HG03066 (cell line): Measurements from ENCODE around the gene HRH4.

Source experiments
- ATAC-seq: cut with Tn5 transposase; IDR thresholded peaks from one replicate; pipeline ENCODE4 v1.9.1; 2021; ENCODE audit warnings: low read depth; ENCODE audit not compliant: unreplicated experiment

Gene HRH4, protein sequence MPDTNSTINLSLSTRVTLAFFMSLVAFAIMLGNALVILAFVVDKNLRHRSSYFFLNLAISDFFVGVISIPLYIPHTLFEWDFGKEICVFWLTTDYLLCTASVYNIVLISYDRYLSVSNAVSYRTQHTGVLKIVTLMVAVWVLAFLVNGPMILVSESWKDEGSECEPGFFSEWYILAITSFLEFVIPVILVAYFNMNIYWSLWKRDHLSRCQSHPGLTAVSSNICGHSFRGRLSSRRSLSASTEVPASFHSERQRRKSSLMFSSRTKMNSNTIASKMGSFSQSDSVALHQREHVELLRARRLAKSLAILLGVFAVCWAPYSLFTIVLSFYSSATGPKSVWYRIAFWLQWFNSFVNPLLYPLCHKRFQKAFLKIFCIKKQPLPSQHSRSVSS

DNA sequence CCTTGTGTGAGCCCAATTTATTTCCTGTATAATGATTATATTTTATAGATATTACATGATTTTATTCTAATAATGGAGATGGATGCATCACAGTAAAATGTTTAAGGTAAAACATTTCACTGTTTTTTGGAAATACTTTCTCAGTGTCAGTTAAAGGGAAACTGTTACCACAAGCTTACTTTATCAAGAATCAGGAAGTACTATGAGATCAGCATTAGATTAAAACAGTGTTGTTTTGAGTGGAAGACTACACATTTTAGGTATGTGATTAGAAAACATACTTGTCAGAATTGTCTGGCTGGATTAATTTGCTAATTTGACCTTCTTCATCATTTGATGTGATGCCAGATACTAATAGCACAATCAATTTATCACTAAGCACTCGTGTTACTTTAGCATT lies at the start of gene HRH4:
HRH4 (plus strand) TSS at position 250 of the 400 bp plus-strand sequence; CDS start at position 342, 92 bp downstream.
- no peak for ATAC-seq

DNA sequence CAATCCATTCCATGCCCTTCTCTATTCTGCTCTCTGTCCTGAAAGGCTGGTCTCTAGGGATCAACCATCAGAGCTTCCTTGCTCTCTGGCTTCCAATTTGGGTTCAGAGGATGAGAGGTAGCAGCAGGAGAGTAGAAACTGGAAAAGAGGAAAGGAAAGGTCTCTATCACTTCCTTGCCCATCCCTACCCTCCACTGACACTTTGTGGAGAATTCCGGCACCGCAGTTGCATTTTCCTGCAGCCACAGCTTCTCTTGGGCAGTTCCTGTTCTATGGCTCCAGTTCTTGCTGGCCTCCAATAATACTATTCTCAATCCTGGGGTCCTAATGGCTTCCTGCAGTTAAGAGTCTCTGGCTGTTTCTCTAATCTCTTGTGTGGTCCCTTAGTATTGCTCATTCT lies 47.3 kb upstream of the HRH4 start:
- ATAC-seq: no peak

DNA sequence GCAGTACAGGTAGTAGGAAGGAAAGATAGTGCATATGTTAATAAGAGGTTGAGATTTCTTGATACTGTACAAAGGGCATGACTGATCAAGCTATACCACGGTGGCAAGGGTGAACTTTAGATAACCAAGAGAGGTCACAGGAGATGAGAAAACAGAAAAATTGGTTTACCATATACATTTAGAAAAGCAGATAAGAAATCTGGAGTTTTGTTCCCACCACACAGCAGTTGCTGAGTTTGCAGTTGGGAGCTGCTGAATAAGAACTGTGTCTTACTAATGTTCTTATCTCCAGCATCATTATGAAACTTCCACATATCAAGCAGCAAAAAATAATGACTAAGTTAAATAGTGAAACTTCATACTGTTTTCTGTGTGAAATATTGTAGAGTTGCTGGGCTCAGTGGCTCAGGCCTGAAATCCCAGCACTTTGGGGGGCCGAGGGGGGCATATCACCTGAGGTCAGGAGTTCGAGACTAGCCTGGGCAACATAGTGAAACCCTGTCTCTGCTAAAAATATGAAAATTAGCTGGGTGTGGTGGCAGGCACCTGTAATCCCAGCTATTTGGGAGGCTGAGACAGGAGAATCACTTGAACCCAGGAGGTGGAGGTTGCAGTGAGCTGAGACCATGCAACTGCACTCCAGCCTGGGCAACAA lies 46.0 kb upstream of the HRH4 start:
- no peak for ATAC-seq

DNA sequence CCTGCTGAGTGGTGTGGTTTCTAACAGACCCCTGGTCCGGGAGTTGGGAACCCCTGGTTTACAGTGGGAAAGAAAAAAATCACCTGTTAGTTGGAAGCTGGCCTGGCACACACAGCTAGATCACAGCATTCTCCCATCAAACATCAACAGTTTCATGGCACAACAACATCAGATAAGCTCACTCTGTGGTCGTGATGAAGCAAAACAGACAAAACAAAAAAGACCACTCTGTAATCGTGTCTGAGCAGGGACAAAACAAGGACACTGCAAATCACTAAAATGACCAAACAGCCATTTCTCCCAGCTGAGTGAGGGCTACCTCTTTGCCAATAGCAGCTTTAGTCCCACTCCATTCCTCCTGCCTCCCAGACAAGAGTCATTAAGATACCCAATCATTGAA lies 43.0 kb upstream of the HRH4 start:
- ATAC-seq: no peak

DNA sequence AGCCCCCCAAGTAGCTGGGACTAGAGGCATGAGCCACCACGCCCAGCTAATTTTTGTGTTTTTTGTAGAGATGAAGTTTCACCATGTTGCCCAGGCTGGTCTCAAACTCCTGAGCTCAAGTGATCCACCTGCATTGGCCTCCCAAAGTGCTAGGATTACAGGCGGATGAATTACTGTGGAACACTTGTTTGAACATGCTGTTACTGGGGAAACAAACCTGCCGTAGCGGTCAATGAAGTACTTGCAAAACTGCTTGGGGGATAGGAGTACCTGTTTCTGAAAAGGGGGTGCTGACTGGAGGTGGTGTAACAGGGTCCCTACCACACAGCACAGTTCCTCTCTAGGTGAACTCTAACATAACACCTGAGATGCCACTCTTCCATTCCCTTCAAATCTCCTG lies 39.9 kb upstream of the HRH4 start:
- no peak for ATAC-seq

DNA sequence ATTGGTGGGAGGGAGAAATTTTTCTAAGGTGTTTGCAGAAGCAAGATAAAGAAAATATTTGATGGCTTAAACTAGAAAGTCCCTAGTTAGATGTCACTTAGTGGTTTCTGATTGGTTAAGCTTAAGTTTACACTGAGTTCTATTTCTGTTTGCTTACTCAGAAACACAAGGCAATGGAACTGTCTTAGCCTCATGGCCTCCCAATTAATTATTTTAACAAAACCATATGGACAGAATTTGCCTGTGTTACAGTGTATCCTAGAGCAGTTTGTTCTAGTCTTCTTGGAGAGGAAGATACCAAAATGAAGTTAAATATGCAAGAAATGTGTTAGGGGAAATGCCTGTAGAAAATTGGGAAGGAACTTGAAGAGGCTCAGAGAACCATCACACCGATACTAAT lies 38.6 kb upstream of the HRH4 start:
- ATAC-seq: no peak

DNA sequence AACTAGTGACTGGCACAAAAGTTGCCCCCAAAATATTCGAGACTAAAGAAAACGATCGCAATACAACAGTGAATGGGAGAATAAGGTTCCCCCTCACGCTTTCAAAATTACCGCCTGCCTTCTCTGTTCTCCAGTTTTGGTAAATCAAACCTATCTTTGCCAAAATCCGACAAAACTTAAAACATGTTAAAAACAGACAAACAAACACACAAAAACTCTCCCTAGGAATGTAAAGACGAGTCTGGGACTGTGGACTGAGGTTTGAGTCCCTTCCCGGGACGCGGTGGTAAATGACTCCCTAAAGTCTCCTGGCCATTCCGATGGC lies 34.4 kb upstream of the HRH4 start:
- no peak for ATAC-seq

DNA sequence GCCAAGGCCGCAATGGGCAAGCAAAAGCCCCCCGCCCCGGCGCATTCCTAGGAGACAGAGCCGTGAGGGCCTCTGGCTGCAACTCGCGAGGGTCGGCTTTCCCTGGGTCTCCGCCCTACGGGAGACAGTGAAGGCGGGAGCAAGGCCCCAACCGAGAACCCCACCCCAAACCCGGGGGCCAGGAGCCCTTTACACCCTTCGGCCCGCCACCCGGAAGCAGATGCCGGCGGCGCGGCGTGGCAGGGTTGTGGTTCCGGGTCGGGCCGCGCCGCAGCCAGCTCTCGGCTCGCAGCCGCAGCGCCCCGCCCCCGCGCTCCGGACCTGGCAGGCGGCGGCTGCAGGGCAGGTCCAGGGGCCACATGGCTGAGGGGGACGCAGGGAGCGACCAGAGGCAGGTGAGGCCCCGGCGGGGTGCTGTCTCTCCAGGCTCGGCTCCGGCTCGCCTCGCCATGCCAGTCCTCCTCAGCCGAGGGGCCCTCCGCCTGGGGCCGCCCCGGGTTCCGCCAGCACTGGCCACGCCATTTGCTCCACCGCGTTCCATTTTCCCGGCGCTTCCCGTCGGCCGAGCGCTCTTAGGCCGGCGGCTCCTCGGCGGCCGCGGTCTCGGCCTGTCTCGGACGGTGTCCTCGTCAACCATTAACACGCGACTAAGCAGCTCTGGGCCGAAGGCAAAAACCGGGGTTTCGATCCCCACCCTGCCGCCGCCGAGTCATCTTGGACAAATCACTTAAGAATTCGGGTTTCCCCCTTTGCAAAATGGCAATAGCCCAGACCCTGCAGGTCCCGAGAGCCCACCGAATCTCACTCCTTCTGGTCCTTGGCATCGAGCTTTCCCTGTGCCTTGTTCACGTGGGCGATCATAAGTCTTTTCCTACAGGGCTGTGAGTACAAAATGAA lies 33.8 kb upstream of the HRH4 start, which contains the start of gene IMPACT:
IMPACT (plus strand) TSS at position 273 of the 897 bp plus-strand sequence; CDS start at position 360, 87 bp downstream.
- ATAC-seq: peak; percentile 81

DNA sequence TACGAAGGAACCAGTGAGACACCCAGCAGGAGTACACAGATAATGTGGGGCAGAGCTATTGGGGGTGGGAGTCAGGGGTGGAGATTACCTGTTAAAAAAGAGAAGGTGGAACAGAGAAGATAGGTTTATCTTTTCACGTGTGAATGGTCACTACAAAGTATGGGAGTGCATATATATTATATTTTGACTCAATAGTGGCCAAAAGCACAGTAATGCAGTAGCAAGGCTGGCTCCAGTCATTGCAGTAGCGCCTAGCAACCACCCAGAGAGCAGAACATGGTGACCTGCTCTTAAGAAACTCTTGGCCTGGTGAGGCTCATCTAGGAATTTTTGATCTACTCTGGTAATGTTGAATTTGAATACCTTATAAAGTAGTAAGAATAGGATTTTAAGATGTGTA lies 33.0 kb upstream of the HRH4 start:
- no peak for ATAC-seq

DNA sequence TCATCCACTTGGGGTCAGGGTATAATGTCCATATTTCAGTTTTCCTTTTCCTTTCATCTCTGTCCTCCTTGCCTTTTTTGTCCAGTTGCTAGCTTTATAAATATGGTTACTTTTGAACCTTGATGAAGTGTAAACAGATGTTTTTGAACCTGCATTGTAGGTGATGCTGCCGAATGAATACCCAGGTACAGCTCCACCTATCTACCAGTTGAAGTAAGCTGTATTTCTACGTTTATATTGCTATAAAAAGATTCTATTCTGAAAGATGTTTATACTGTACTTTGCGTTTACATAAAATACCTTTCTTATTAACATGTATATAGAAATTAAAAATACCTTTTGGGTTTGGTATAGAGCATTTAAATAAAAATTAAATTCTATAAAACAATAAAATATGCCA lies 31.7 kb upstream of the HRH4 start:
- ATAC-seq: no peak

DNA sequence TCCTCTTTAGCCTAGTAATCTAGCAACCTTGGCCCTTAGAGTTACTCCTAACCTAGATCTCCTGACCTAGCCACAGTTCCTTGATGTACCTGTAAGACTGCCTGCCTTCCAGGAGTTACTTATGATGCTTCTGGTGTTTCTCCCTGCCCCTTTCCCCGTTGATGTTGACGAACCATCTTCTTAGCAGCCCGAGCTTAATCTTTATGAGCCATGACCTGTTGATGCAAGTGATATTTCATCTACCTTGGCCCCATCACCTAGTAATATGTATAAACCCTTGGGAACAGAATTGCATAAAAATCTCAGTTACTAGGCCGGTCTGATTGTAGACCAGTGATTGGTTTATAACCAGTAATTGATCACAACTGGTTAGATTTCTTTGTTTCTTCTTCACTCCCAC lies 31.2 kb upstream of the HRH4 start:
- no peak for ATAC-seq

DNA sequence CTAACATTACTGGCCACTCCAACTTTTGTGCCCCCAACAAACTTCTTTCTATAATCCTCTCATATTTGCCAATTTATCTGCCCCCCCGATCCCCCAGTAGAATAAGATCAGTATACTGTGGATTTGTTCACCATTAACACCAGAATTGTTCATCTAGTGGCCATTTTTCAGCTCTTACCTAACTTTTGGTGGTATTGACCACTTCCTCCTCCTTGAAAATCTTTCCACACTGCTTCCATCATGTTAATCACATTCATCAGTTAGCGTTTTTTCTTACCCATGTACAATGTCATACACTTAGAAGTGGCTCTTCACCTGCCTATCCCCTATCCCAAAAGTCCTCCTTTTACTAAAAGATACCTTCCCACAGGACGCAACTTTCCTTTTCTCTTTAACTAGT lies 27.8 kb upstream of the HRH4 start:
- ATAC-seq: no peak

DNA sequence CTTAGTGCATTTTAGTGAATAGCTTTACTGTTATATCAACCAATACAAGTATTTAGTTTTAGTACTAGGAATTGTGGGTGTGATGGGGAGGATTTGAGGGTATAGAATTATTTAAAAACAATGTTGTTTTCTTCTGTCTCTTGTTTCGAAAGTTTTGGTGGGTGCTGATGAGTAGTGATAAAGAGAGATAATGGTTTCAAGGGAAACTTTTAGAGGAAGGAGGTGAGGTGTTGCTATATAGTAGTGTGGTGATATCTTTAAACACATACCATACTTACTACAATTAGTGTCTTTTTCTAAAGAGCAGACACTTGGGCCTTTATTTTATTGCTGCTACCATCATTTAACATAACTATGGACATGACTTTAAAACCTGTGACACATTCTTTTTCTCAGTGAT lies 23.5 kb upstream of the HRH4 start:
- ATAC-seq: no peak

DNA sequence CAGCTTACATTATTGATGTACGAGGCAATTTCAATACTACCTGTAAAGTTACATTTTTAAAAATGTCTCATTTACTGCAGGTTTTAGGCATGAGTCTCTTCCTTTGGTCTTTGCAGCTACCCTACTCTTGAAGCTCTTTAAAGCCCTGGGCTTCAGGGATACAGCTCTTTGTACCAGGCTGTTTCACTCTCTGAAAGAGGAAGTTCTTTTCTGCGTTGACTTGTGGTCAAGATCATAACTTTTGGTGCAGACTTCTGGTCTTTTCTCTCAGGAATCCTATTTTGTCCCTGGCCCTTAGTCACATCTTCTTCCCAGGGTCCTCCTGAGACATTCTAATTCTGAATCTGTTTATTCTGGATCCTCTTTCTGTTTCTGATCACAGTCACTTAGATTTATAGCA lies 16.6 kb upstream of the HRH4 start:
- peak; percentile 82 for ATAC-seq

DNA sequence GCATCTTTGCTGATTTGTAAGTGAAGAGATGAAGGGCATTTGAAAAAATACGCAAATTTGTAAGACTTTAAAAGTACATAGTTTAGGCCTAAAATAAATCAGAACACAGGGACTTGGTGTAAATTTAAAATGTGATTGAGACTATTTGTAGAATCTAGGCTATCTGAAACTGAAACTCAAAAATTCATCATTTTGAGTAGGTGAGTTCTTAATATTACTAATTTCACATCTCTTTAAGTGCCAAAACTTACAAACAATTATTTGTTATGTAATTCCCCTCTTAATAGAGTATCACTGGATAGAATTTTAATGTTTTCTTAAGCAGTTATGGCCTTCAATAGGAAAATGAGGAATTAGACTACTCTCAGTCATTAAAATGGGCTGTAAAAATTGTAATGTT lies 14.0 kb upstream of the HRH4 start:
- peak; percentile 53 for ATAC-seq

DNA sequence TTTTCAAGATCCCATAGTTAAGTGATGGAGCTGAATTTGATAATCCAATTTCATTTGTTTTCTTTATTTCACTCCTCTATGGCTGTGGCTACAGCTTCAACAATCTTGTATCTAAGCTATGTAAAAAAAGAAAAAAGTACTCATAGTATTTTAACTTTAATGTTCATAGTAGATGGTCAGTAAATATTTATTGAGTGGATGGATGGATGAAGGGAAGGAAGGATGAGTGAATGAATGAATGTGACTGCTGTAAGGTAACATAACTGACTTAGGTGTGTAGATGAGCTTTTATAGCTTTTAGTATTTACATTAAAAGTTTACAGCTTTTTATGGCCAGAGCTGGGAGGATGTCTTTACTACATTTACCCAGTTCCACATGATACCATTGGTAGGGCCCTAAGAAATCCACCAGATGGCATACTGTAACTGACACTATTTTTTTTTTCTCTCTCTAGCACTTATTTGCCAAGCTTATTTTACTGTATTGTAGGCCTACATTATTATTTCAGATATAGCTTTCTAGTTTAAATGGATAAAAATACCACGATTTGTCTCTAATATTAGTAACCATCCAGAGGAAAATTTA lies 13.4 kb upstream of the HRH4 start:
- no peak for ATAC-seq

DNA sequence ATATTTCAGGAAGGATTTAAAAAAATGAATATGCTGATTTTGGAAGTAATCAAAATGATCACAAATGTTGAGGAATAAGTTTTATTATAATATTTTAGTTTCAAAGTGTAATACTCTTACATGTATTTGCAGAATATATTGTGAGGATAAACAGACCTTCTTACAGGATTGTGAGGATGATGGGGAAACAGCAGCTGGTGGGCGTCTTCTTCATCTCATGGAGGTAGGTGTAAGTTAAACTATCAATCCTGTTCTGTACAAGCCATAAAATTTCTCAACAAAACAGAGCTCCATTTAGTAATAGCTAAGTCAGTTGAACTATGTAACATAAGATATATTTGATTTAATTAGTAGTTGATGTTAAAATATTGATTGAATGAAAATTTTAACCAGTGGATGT lies 12.5 kb upstream of the HRH4 start:
- ATAC-seq: no peak

DNA sequence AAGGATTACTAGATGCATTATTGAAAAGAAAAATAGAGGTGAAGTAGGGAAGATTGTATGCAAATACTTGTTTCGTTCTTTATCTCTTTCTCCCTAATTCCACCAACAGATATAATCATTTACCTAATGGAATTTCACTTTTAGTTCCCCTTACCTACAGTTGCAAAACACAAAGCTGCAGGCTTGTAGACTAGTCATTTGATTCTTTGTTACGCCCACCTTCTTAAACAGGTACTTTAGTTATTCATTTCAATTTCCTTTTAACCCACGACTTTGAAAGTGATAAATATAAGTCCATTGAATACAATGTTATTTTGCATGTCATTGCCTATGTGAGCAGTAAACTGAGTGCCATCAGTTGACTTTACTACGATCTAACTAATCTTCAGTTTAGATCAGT lies 3.9 kb upstream of the HRH4 start:
- peak; percentile 92 for ATAC-seq

DNA sequence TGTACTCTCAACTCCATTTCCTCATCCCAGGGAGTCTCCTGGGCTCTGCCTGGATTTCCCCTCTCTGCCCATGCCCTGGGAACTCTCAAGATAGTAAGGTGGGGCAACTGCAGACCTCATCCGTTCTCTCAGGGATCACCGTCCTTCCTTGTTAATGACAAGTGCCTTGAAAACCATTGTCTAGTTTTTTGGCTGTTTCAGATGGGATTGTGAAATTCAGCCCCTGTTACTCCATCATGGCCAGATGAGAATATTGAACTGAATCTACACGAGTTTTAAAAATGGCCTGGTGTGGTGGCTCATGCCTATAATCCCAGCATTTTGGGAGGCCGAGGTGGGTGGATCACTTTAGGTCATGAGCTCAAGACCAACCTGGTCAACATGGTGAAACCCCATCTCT lies 665 bp upstream of the HRH4 start:
- ATAC-seq: no peak

DNA sequence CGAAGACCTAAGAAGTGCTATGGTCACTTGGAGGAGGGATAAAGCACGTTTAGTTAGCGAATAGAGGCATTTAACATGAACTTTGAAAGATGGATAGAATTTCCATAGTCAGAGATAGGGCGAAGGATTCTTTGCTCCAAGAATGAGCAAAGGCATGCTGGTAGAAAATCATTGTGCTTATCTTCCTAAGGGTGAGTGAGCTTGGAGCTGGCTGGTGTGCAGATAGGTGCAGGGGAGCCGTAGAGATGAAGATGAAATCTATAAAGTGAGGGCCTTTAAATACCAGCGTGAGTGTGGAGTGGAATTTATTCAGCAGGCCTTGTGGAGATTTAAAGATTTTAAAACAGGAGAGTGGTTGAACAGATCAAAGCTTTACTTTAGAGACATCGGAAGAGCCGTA lies 1.6 kb downstream of the HRH4 start:
- no peak for ATAC-seq
